Liver (tissue), 9 donors: Measurements from ENCODE around the gene SATB2. TPM values are rescaled to one million over a fixed set of nuclear protein-coding genes. Genes with fewer than 3 reads are reported as not detected.

ENCODE experiments used
- DNase-seq: peaks from one replicate; pipeline ENCODE4 v3.0.0-alpha.2; 2017; ENCODE audit warnings: low spot score
- H3K27ac ChIP-seq, 2 donors: one replicate each; pipeline ENCODE4 v1.7.0; 2013; ENCODE audit warnings: inconsistent platforms in 2 of 2, low read length in 2 of 2, control low read depth in 1 of 2, low read depth in 1 of 2, mild to moderate bottlenecking in 1 of 2
- H3K27me3 ChIP-seq, 4 donors: one replicate each; pipeline versions ENCODE4 v1.6.1 to v1.7.0; 2013; ENCODE audit warnings: low read length in 3 of 4, inconsistent platforms in 1 of 4, mild to moderate bottlenecking in 1 of 4, moderate library complexity in 1 of 4; ENCODE audit not compliant: control insufficient read depth in 4 of 4, insufficient read depth in 4 of 4
- H3K36me3 ChIP-seq, 4 donors: one replicate each; pipeline versions ENCODE4 v1.6.1 to v1.7.0; 2013; ENCODE audit warnings: low read length in 3 of 4, mild to moderate bottlenecking in 3 of 4, low read depth in 1 of 4, moderate library complexity in 1 of 4; ENCODE audit not compliant: control insufficient read depth in 4 of 4, insufficient read depth in 3 of 4
- H3K4me1 ChIP-seq, 4 donors: one replicate each; pipeline versions ENCODE4 v1.6.1 to v1.7.0; 2013; ENCODE audit warnings: low read length in 3 of 4, mild to moderate bottlenecking in 3 of 4, moderate library complexity in 1 of 4; ENCODE audit not compliant: control insufficient read depth in 4 of 4, insufficient read depth in 4 of 4
- H3K4me3 ChIP-seq, 3 donors: one replicate each; pipeline versions ENCODE4 v1.6.1 to v1.7.0; 2013; ENCODE audit warnings: low read length in 3 of 3, control low read depth in 1 of 3, low read depth in 1 of 3, mild to moderate bottlenecking in 1 of 3
- H3K9ac ChIP-seq, 2 donors: one replicate each; pipeline ENCODE4 v1.7.0; 2013; ENCODE audit warnings: low read length in 2 of 2, mild to moderate bottlenecking in 2 of 2, moderate library complexity in 2 of 2, control low read depth in 1 of 2, low read depth in 1 of 2
- H3K9me3 ChIP-seq, 4 donors: one replicate each; pipeline versions ENCODE4 v1.6.1 to v1.7.0; 2013; ENCODE audit warnings: low read length in 3 of 4; ENCODE audit not compliant: control insufficient read depth in 4 of 4
- CTCF ChIP-seq: fragments of 150-350 bp; IDR thresholded peaks from 2 replicates; pipeline ENCODE4 v1.5.1; 2017; ENCODE audit warnings: improper control_type of control experiment, low read depth, low read length; ENCODE audit not compliant: missing input control
- EGR1 ChIP-seq, 2 donors: IDR thresholded peaks; 2 replicates each; pipeline ENCODE4 v1.6.1; 2016 to 2018; ENCODE audit warnings: antibody characterized with exemption in 2 of 2, low read depth in 2 of 2
- FOXA2 ChIP-seq: IDR thresholded peaks from 2 replicates; pipeline ENCODE4 v1.6.1; 2016; ENCODE audit warnings: antibody characterized with exemption
- GABPA ChIP-seq, 2 donors: IDR thresholded peaks in 1 of 2; conservative IDR thresholded peaks in 1 of 2; 2 replicates each; pipeline ENCODE4 v1.6.1; 2016; ENCODE audit warnings: antibody characterized with exemption in 2 of 2, mild to moderate bottlenecking in 1 of 2, moderate library complexity in 1 of 2
- HNF4A ChIP-seq, 2 donors: conservative IDR thresholded peaks; 2 replicates each; pipeline ENCODE4 v1.6.1; 2016; ENCODE audit warnings: antibody characterized with exemption in 2 of 2, mild to moderate bottlenecking in 2 of 2
- HNF4G ChIP-seq: IDR thresholded peaks from 2 replicates; pipeline ENCODE4 v1.6.1; 2016; ENCODE audit warnings: antibody characterized with exemption
- MAX ChIP-seq: IDR thresholded peaks from 2 replicates; pipeline ENCODE4 v1.6.1; 2016; ENCODE audit warnings: antibody characterized with exemption
- NR2F2 ChIP-seq: IDR thresholded peaks from 2 replicates; pipeline ENCODE4 v1.6.1; 2016; ENCODE audit warnings: antibody characterized with exemption
- REST ChIP-seq: IDR thresholded peaks from 2 replicates; pipeline ENCODE4 v1.6.1; 2016; ENCODE audit warnings: antibody characterized with exemption, mild to moderate bottlenecking
- SP1 ChIP-seq: IDR thresholded peaks from 2 replicates; pipeline ENCODE4 v1.6.1; 2018; ENCODE audit warnings: antibody characterized with exemption, mild to moderate bottlenecking
- YY1 ChIP-seq: IDR thresholded peaks from 2 replicates; pipeline ENCODE4 v1.6.1; 2016; ENCODE audit warnings: antibody characterized with exemption, mild to moderate bottlenecking
- ZBTB33 ChIP-seq: IDR thresholded peaks from 2 replicates; pipeline ENCODE4 v1.6.1; 2016; ENCODE audit warnings: antibody characterized with exemption
- WGBS: extraction: QIAGEN DNeasy Blood & Tissue Kit; methylation state at CpG from one replicate; pipeline ENCODE4 v1.1.7; 2013; 5-methylcytosine and 5-hydroxymethylcytosine counted together
- polyA plus RNA-seq, 2 donors: library from polyadenylated mRNA; stranded (reverse) in 1 of 2; unstranded in 1 of 2; fragments of 200-250 nt in 1 of 2; fragments of >200 nt in 1 of 2; fragmentation: Nextera tagmentation in 1 of 2; extraction: Ambion mirVana in 1 of 2; gene quantifications; one replicate each; pipeline versions ENCODE4 v1.2.1 to v1.2.3, GENCODE V29; 2013 to 2015
- total RNA-seq, 2 donors: library from RNA; depleted of rRNA; stranded (reverse); fragments of >200 nt; gene quantifications; one replicate each; pipeline ENCODE4 v1.2.3, GENCODE V29; 2014
- donor health status: healthy.
- donor health status: healthy.
- donor health status: healthy.
- donor health status: healthy.
- donor health status: healthy.

Gene SATB2
- total and polyA plus RNA-seq, 4 donors = 0.19 to 2.3 (median 0.91) TPM

- 92% methylated on average over 4 of the region's 4 CpGs for WGBS
- no peak overlapping the region for H3K9ac ChIP-seq
- H3K4me3 ChIP-seq = no peak overlapping the region
- TF ChIP-seq HNF4G = no peak
- no peak for TF ChIP-seq REST
- TF ChIP-seq MAX = no peak
- no peak for TF ChIP-seq YY1
- no peak for TF ChIP-seq ZBTB33
- TF ChIP-seq GABPA (IDR thresholded peaks at IDR 0.05 in 1 of 2, conservative IDR thresholded peaks at IDR 0.05 in 1 of 2) = no peak
- no peak for TF ChIP-seq FOXA2
- no peak for TF ChIP-seq CTCF
- TF ChIP-seq NR2F2 = no peak
- no peaks in the 10 kb centered on the region for H3K9me3 ChIP-seq
- no peak overlapping the region for H3K27ac ChIP-seq
- peaks cover 0 to 2% (median 0%) of the 10 kb centered on the region in 4 donors for H3K36me3 ChIP-seq
- no peaks in the 10 kb centered on the region for H3K4me1 ChIP-seq
- DNase-seq = no peak
- H3K27me3 ChIP-seq = no peaks in the 10 kb centered on the region
These were observed 148.3 kb downstream of the SATB2 start for GRCh38 chr2:199309411-199309810.

- Histone ChIP-seq H3K9ac (no peak overlapping the region), H3K4me1 (no peaks in the 10 kb centered on the region), H3K4me3 (no peak overlapping the region), H3K27me3 (no peaks in the 10 kb centered on the region), H3K27ac (no peak overlapping the region), H3K9me3 (no peaks in the 10 kb centered on the region), H3K36me3 (peaks cover 0 to 2% (median 0%) of the 10 kb centered on the region in 4 donors)
- TF ChIP-seq HNF4A (conservative IDR thresholded peaks at IDR 0.05) (no peak), SP1 (no peak), MAX (no peak), EGR1 (IDR thresholded peaks at IDR 0.05; ENCODE audit: low read depth in 2 of 2) (no peak), ZBTB33 (no peak), NR2F2 (no peak)
- WGBS = 97% methylated on average over 14 of the region's 14 CpGs
- no peak for DNase-seq
These were observed 149.2 kb downstream of the SATB2 start for GRCh38 chr2:199308567-199308966.
